ENCODE results near the gene TTC23.

TTC23 gene

GRCh38 chr15:99102332-99103235 is 146.8 kb downstream of the TTC23 start:
- no peak for DNase-seq (ENCODE audit: low spot score)

DNA sequence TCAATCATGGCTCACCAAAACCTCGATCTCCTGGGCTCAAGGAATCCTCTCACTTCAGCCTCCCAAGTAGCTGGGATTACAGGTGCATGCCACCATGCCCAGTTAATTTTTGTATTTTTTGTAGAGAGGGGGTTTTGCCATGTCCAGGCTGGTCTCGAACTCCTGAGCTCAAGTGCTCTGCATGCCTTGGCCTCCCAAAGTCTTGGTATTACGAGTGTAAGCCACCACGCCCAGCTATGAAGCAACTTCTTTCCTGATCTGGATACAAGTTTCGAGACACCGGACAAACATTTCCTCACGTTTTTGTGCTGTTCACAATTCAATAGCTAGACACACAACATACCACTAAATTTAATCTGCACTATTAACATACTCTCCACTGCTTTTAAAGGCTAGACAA is 147.9 kb downstream of the TTC23 start:
- DNase-seq (ENCODE audit: low spot score) = no peak

- DNase-seq (ENCODE audit: low spot score) = peak; percentile 65
Observed at GRCh38 chr15:99100245-99101173, 148.9 kb downstream of the TTC23 start.

DNA sequence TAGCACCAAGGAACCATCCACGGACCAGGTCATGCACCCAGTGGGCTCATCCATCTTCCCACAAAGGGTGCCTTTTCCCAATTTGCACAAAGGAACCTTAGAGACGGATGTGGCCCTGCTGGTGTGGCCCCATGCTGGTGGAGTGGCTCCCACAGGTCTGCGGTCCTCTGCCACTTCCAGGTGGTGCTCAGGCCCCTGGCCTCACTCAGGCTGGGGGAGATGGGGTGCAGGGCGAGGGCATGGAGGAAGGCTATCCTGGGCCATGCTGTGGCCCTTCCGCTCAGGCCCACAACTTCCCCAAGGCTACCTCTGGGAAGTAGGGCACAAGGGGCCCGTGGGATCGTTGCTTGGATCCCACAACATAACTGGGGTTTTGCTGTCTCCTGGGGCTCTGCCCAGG is 149.7 kb downstream of the TTC23 start:
- DNase-seq (ENCODE audit: low spot score) = no peak

DNA sequence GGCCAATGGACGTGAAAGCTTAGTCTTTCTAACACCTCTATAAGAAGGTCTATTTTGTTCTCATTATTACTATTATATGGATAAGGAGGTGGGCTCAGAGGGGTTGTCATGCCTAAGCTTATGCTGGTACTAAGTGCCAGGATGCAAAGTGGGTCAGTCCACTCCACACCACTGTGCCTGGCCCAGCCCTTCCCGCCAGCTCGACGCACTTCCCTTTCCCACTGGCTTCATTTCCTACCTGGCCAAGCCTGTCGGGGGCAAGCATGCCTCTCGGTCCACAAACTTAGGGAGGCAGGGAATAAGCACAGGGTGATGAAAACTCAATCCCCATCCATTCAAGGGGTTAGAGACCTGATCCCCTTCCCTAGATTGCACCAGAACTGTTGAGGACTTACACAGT is 150.4 kb downstream of the TTC23 start:
- DNase-seq (ENCODE audit: low spot score) = no peak

DNA sequence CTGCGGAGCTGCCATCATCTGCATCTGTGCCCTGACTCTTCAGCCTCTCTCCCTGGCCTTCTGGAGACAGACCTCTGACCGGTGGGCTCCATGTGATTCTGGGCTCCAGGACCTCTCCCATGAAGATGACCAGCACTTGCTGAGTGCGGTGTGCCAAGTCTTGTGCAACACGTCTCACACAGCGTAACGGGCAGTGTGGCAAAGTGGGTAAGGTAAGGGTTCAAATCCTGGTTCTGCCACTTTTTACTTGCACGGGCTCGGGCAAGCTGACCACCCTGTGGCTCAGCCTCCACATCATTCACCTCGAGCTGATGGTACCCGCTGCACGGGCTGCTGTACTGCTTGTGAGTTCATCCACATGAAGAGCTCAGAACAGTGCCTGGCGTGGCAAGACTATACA is 151.0 kb downstream of the TTC23 start:
- no peak for DNase-seq (ENCODE audit: low spot score)

- DNase-seq (ENCODE audit: low spot score) = no peak
Observed at GRCh38 chr15:99097441-99098410, 151.7 kb downstream of the TTC23 start.

DNA sequence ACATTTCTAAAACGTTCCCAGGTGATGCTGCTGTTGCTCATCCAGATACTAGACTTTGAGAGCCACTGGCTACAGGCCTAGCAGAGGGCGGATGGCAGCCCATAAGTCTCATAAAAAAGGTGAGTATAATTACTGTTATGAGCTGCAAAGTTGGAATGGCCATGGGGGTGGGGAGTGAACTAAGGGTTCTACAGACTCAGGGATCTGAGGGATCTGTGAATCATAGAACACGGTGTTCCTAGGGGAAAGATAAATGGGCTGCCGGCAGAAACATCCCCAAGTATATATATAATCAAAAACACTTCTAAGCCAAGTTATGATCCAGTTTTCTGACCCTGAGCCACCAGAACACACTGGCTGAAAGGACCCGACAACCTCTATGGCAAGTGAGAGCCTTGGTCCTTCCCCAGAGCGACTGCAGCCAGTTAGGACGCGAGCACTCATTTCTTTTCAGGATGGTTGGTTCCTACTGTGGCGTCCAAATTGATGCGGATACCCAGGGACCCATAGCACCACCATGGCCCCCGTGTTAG is 152.4 kb downstream of the TTC23 start:
- DNase-seq (ENCODE audit: low spot score) = no peak

DNA sequence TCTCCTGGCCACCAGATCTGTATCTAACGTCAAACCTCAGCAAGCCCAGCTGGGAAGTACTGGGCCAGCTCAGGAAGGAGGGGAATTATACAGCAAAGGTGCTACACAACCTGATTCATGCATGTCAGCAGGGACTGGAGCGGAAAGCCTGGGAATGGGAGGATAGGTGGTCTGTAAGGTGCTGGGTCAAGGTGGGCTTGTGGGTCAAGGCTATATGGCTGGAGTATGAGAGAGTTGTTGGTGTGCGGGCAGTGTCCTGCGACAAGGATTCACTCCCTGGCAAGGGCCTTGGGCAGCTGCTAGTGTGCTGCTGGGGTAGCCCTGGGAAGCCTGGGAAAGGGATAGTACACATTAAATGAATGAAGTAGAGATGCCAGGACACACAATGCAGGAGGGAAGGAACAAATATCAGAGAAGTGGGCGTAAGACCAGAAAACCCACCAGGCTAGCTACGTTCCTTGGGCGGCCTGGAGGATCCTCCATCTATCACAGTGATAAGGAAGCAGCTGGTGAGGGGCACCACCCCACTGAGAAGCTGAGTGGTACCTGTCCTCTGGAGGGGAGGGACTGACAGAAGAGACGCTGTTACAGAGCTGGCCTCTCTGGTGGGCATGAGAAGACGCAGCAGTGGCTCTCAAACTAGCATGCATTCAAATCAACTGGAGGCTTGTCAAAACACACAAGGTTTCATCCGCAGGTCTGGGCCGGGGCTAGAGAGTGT is 153.0 kb downstream of the TTC23 start:
- no peak for DNase-seq (ENCODE audit: low spot score)

GRCh38 chr15:99095626-99096025 is 153.8 kb downstream of the TTC23 start:
- DNase-seq (ENCODE audit: low spot score) = no peak

DNA sequence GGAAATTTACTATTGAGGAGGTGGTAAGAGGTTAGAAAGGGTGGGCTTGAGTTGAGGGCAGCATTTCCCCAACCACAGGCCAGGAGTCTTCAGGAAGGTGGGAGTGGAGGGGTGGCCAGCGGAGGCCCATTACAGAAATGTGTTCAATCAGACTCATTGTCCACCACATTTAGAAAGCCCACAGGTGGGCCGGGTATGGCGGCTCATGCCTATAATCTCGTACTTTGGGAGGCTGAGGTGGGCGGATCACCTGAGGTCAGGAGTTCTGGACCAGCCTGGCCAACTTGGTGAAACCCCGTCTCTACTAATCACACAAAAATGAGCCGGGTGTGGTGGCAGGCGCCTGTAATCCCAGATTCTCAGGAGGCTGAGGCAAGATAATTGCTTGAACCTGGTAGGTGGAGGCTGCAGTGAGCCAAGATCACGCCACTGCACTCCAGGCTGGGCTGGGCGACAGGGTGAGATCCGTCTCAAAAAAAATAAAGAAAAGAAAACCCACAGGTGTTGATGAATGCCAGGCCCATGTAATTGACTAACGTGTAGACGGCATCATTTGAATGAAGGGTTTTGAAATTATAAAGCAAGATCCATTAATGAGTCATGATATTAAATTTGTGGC is 156.7 kb downstream of the TTC23 start:
- no peak for DNase-seq (ENCODE audit: low spot score)

DNA sequence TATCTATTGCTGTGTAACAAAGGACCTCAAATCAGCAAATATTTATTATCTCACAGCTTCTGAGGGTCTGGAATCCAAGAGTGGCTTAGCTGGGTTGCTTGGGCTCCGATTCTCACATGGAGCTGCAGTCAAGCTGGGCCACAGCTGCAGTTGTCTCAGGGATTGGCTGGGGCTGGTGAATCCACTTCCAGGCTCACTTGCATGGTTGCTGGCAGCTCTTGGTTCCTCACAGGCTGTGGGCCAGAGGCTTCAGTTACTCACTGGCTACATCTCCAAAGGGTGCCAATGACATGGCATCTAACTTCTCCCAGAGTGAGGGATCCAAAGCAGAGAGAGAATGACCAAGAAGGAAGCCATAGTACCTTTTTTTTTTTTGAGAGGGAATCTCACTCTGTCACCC is 158.4 kb downstream of the TTC23 start:
- DNase-seq (ENCODE audit: low spot score) = no peak

DNA sequence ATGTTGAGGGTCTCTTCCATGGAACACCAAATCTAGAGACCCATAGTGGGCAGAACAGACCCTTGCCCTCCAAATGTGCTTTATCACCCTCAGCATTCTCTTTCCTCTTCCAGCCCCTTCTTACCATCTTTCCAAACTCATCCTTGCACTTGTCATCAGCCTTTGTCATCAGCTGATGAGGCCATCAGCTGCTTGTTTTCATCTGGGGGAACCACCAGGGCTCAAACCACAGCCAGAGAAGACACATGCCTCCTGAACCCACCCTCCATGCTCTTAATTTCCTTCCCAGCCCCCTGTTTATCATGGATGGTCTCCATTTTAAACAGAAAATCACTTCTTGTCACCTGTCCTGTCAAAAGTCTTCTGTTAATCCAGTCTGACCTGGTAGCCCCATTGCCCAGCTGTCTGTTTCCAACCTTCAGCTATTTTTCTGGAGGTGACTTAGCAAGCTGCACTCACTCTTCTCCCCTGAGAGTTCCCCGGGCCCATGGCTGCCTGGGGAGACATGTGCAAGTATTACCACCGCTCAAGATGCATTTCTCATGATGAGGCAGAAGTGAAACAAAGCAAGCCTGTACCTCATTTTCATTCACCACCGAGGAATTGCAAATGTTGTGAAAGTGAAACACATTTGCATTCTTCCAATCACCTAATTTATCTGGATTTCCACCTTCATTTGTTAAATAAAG is 159.2 kb downstream of the TTC23 start:
- no peak for DNase-seq (ENCODE audit: low spot score)

GRCh38 chr15:99087405-99087943 is 161.9 kb downstream of the TTC23 start:
- no peak for DNase-seq (ENCODE audit: low spot score)

DNA sequence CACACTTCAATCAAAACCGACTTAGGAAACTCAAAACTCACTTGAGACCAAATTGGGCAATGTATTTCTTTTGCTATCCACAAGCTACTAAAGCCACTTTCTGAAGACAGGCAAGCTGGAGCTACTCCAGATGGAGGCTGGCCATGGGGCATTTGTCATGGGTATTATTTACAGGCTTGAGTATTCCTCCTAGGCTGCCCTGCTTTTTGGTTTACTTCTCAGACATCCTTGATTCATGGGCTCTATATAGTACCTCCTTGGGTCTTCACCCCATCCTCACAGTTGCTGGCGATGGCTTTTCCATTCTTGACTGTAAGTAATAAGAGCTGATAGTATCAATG is 163.1 kb downstream of the TTC23 start:
- no peak for DNase-seq (ENCODE audit: low spot score)

All from SW480 (cell line).